GM12878 (cell line): ENCODE measurements around the gene KDSR. TPM values are rescaled to one million over a fixed set of nuclear protein-coding genes. Genes with fewer than 3 reads are reported as not detected.

Experiments used
- BHLHE40 ChIP-seq, 2 experiments: fragments of 450-650 bp in 1 of 2; IDR thresholded peaks; 2 replicates each; pipeline ENCODE4 v1.6.1; 2011 to 2017; ENCODE audit warnings: low read depth in 2 of 2, borderline replicate concordance in 1 of 2, improper control_type of control experiment in 1 of 2, low read length in 1 of 2, mild to moderate bottlenecking in 1 of 2
- CBFB ChIP-seq: IDR thresholded peaks from 2 replicates; pipeline ENCODE4 v1.6.1; 2016; ENCODE audit warnings: antibody characterized with exemption, low read depth
- CREM ChIP-seq: IDR thresholded peaks from 2 replicates; pipeline ENCODE4 v1.6.1; 2014; ENCODE audit warnings: antibody characterized with exemption, low read depth
- EGR1 ChIP-seq, 2 experiments: IDR thresholded peaks; 1 replicate in 1 of 2; 2 replicates in 1 of 2; pipeline ENCODE4 v1.6.1; 2011 to 2012; ENCODE audit warnings: low read depth in 2 of 2, low read length in 2 of 2, borderline replicate concordance in 1 of 2, mild to moderate bottlenecking in 1 of 2, moderate library complexity in 1 of 2
- MXI1 ChIP-seq: fragments of 150-350 bp; IDR thresholded peaks from 2 replicates; pipeline ENCODE4 v1.6.1; 2011; ENCODE audit warnings: low read depth, mild to moderate bottlenecking, inconsistent platforms, low read length, improper control_type of control experiment
- NBN ChIP-seq: fragments of 450-650 bp; IDR thresholded peaks from 2 replicates; pipeline ENCODE4 v1.6.1; 2016
- NFIC ChIP-seq: IDR thresholded peaks from 2 replicates; pipeline ENCODE4 v1.6.1; 2012; ENCODE audit warnings: low read depth, mild to moderate bottlenecking, inconsistent platforms, low read length, moderate library complexity
- NFXL1 ChIP-seq: fragments of 450-650 bp; IDR thresholded peaks from 2 replicates; pipeline ENCODE4 v1.6.1; 2017; ENCODE audit warnings: antibody characterized with exemption, mild to moderate bottlenecking, borderline replicate concordance
- NR2C2 ChIP-seq: IDR thresholded peaks from 2 replicates; pipeline ENCODE4 v1.6.1; 2011; ENCODE audit warnings: borderline replicate concordance, low read depth; ENCODE audit not compliant: control insufficient read depth, insufficient read length
- NR2F1 ChIP-seq: fragments of 450-650 bp; conservative IDR thresholded peaks from 2 replicates; pipeline ENCODE4 v1.6.1; 2017; ENCODE audit warnings: mild to moderate bottlenecking
- TCF12 ChIP-seq: IDR thresholded peaks from 2 replicates; pipeline ENCODE4 v1.6.1; 2011; ENCODE audit warnings: low read depth, mild to moderate bottlenecking, low read length
- YY1 ChIP-seq: IDR thresholded peaks from 2 replicates; pipeline ENCODE4 v1.6.1; 2011; ENCODE audit warnings: low read depth, mild to moderate bottlenecking, low read length
- ZBED1 ChIP-seq: IDR thresholded peaks from 2 replicates; pipeline ENCODE4 v1.6.1; 2016; ENCODE audit warnings: borderline replicate concordance
- ZNF217 ChIP-seq: fragments of 450-650 bp; IDR thresholded peaks from 2 replicates; pipeline ENCODE4 v1.6.1; 2017; ENCODE audit warnings: antibody characterized with exemption, mild to moderate bottlenecking
- ZNF384 ChIP-seq: IDR thresholded peaks from 2 replicates; pipeline ENCODE4 v1.6.1; 2012; ENCODE audit warnings: low read depth, mild to moderate bottlenecking, low read length, improper control_type of control experiment, borderline replicate concordance
- polyA plus RNA-seq, 11 experiments: library from polyadenylated mRNA; depleted of rRNA in 4 of 11; unstranded in 6 of 11; stranded (reverse) in 5 of 11; fragments of >200 nt; fragmentation: Nextera tagmentation in 4 of 11; fragmentation: Illumina TruSeq in 1 of 11; extraction: Ambion mirVana in 4 of 11; extraction: Trizol in 1 of 11; gene quantifications; 1 replicate in 1 of 11; 2 replicates in 10 of 11; pipeline versions ENCODE4 v1.2.1 to v1.2.3, GENCODE V29; 2011 to 2016; ENCODE audit warnings: inconsistent platforms in 2 of 11, missing spikeins in 2 of 11, low read depth in 1 of 11
- total RNA-seq, 4 experiments: library from RNA; depleted of rRNA in 3 of 4; stranded (reverse); fragments of >200 nt in 3 of 4; fragmentation: Illumina TruSeq in 1 of 4; extraction: Trizol in 1 of 4; gene quantifications; 2 replicates each; pipeline versions ENCODE4 v1.2.1 to v1.2.3, GENCODE V29; 2013 to 2021
- TF ChIP-seq, protein P1 (sequence below): fragments of 450-650 bp; formaldehyde crosslinking; IDR thresholded peaks from 2 replicates; pipeline ENCODE4 v1.4.0; 2020; ENCODE audit warnings: mild to moderate bottlenecking, moderate library complexity
- TF ChIP-seq, protein P2 (sequence below): fragments of 450-650 bp; IDR thresholded peaks from 2 replicates; pipeline ENCODE4 v1.6.1; 2017; ENCODE audit warnings: low read depth, mild to moderate bottlenecking, moderate library complexity
- TF ChIP-seq, protein P3 (sequence below): fragments of 450-650 bp; IDR thresholded peaks from 2 replicates; pipeline ENCODE4 v1.6.1; 2017; ENCODE audit warnings: mild to moderate bottlenecking
- TF ChIP-seq, protein P4 (sequence below): fragments of 450-650 bp; IDR thresholded peaks from 2 replicates; pipeline ENCODE4 v1.6.1; 2018; ENCODE audit warnings: borderline replicate concordance, mild to moderate bottlenecking; ENCODE audit not compliant: partially characterized antibody

The KDSR gene
- total and polyA plus RNA-seq, 10 of the 15 experiments (the other 5 are each of a cell fraction or from before 2014, with no cell fraction given): 5.2 to 25.9 (median 14.3) TPM

DNA sequence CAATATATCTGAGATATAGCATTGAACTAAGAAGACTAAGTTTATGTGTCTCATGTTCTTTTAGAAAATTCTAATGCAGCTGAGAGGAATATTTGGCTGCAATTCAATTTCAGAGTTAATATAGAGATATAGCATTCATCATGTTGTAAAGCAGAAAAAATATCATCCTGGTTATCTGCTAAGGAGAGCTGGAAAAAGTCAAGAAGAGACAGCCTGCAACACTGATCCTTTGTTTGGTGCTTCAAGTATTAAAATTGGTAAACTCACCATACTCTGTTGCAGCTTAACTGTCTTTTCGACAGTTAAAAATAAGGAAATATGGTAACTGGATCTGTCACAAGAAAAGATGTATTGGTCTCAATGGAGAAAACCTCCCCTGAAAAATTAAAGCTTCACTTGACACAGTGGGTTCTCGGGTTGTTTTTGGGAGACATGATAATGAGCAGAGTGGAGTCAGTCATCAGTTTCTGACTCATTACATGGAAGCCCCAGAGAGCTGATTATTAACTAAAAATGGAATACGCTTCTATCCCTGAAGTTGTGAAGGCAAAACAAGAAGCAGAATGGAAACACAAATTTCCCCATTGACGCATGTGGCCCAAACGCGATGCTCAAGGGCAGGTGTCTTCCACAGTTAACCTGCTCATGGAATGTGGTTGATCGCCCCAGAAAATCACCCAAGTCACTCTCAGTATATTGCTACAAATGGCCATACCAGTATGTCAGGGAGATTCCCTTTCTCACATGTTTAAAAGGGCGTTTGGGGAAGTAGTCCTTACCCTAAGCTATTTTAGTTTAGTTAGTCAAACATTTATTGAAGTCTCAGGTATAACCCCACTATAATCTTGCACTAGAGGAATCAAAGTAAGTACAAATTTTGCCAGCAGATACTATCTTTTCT lies 55.6 kb downstream of the KDSR start (continued):
- TF ChIP-seq, protein P1, sequence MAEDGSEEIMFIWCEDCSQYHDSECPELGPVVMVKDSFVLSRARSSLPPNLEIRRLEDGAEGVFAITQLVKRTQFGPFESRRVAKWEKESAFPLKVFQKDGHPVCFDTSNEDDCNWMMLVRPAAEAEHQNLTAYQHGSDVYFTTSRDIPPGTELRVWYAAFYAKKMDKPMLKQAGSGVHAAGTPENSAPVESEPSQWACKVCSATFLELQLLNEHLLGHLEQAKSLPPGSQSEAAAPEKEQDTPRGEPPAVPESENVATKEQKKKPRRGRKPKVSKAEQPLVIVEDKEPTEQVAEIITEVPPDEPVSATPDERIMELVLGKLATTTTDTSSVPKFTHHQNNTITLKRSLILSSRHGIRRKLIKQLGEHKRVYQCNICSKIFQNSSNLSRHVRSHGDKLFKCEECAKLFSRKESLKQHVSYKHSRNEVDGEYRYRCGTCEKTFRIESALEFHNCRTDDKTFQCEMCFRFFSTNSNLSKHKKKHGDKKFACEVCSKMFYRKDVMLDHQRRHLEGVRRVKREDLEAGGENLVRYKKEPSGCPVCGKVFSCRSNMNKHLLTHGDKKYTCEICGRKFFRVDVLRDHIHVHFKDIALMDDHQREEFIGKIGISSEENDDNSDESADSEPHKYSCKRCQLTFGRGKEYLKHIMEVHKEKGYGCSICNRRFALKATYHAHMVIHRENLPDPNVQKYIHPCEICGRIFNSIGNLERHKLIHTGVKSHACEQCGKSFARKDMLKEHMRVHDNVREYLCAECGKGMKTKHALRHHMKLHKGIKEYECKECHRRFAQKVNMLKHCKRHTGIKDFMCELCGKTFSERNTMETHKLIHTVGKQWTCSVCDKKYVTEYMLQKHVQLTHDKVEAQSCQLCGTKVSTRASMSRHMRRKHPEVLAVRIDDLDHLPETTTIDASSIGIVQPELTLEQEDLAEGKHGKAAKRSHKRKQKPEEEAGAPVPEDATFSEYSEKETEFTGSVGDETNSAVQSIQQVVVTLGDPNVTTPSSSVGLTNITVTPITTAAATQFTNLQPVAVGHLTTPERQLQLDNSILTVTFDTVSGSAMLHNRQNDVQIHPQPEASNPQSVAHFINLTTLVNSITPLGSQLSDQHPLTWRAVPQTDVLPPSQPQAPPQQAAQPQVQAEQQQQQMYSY (CRISPR knock-in tag): no peak
- peak; percentile 24; the same call in 1 of the 2 replicates for TF ChIP-seq ZBED1
- peak; percentile 58 for TF ChIP-seq CBFB
- TF ChIP-seq BHLHE40 (IDR thresholded peaks at IDR 0.05; ENCODE audit: borderline replicate concordance in 1 of 2, low read depth in 2 of 2, low read length in 1 of 2): peak; percentile 80 to 83
- TF ChIP-seq NBN: peak; percentile 93; the same call in 1 of the 2 replicates
- TF ChIP-seq NR2F1: peak; percentile 50; the same call in 1 of the 2 replicates
- peak; percentile 54; the same call in 1 of the 2 replicates for TF ChIP-seq YY1
- TF ChIP-seq ZNF384: no peak
- TF ChIP-seq NR2C2: no peak
- TF ChIP-seq MXI1: peak; percentile 69
- TF ChIP-seq NFIC: no peak
- TF ChIP-seq, protein P2, sequence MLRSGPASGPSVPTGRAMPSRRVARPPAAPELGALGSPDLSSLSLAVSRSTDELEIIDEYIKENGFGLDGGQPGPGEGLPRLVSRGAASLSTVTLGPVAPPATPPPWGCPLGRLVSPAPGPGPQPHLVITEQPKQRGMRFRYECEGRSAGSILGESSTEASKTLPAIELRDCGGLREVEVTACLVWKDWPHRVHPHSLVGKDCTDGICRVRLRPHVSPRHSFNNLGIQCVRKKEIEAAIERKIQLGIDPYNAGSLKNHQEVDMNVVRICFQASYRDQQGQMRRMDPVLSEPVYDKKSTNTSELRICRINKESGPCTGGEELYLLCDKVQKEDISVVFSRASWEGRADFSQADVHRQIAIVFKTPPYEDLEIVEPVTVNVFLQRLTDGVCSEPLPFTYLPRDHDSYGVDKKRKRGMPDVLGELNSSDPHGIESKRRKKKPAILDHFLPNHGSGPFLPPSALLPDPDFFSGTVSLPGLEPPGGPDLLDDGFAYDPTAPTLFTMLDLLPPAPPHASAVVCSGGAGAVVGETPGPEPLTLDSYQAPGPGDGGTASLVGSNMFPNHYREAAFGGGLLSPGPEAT: peak; percentile 98
- no peak for TF ChIP-seq EGR1 (IDR thresholded peaks at IDR 0.05; ENCODE audit: borderline replicate concordance in 1 of 2, low read depth in 2 of 2, low read length in 2 of 2)
- 0 out of 2 replicates have a peak, but pooled peaks have one; percentile 34 for TF ChIP-seq ZNF217
- peak; percentile 85 for TF ChIP-seq TCF12
- TF ChIP-seq NFXL1: no peak
- peak; percentile 51; the same call in 1 of the 2 replicates for TF ChIP-seq CREM
- TF ChIP-seq, protein P3, sequence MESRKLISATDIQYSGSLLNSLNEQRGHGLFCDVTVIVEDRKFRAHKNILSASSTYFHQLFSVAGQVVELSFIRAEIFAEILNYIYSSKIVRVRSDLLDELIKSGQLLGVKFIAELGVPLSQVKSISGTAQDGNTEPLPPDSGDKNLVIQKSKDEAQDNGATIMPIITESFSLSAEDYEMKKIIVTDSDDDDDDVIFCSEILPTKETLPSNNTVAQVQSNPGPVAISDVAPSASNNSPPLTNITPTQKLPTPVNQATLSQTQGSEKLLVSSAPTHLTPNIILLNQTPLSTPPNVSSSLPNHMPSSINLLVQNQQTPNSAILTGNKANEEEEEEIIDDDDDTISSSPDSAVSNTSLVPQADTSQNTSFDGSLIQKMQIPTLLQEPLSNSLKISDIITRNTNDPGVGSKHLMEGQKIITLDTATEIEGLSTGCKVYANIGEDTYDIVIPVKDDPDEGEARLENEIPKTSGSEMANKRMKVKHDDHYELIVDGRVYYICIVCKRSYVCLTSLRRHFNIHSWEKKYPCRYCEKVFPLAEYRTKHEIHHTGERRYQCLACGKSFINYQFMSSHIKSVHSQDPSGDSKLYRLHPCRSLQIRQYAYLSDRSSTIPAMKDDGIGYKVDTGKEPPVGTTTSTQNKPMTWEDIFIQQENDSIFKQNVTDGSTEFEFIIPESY: no peak; the same call in 1 of the 2 replicates
- TF ChIP-seq, protein P4, sequence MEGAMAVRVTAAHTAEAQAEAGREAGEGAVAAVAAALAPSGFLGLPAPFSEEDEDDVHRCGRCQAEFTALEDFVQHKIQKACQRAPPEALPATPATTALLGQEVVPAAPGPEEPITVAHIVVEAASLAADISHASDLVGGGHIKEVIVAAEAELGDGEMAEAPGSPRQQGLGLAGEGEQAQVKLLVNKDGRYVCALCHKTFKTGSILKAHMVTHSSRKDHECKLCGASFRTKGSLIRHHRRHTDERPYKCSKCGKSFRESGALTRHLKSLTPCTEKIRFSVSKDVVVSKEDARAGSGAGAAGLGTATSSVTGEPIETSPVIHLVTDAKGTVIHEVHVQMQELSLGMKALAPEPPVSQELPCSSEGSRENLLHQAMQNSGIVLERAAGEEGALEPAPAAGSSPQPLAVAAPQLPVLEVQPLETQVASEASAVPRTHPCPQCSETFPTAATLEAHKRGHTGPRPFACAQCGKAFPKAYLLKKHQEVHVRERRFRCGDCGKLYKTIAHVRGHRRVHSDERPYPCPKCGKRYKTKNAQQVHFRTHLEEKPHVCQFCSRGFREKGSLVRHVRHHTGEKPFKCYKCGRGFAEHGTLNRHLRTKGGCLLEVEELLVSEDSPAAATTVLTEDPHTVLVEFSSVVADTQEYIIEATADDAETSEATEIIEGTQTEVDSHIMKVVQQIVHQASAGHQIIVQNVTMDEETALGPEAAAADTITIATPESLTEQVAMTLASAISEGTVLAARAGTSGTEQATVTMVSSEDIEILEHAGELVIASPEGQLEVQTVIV: no peak
